ENCODE data around the gene LONP2. TPM values are rescaled to one million over a fixed set of nuclear protein-coding genes. Genes with fewer than 3 reads are reported as not detected.

LONP2 gene
- total RNA-seq = 67.8 TPM
- long read RNA-seq, full-length matches to known transcripts = 183 of 208 reads
- long read RNA-seq, partial matches to known transcripts = 11 of 208 reads
- long read RNA-seq, other reads (novel, unspliced or antisense) = 14 of 208 reads

GRCh38 chr16:48244080-48244862 lies at the start of gene LONP2:
Gene LONP2 (plus strand): TSS chr16:48244300. CDS start chr16:48244389, 89 bp downstream.
- no peak for TF ChIP-seq CTCF (IDR thresholded peaks at IDR 0.05; ENCODE audit: borderline replicate concordance)
- intact Hi-C loops (cut with micrococcal nuclease) = no loop called here
- Histone ChIP-seq H3K4me3 (peak within 1 kb of the TSS; percentile 98), H3K27ac (replicated peaks) (peak within 1 kb of the TSS; percentile 92), H3K9me3 (replicated peaks) (no peaks in the 10 kb centered on the region), H3K4me1 (peaks cover 52% of the 10 kb centered on the region), H3K36me3 (no peaks in the 10 kb centered on the region), H3K27me3 (ENCODE audit: low read depth) (no peaks in the 10 kb centered on the region)
- peak; percentile 91 for DNase-seq

GRCh38 chr16:48194828-48195556 lies 49.1 kb upstream of the LONP2 start:
- Histone ChIP-seq H3K4me1 (no peaks in the 10 kb centered on the region), H3K36me3 (no peaks in the 10 kb centered on the region), H3K4me3 (no peak overlapping the region), H3K27me3 (ENCODE audit: low read depth) (no peaks in the 10 kb centered on the region), H3K27ac (replicated peaks) (no peak overlapping the region), H3K9me3 (replicated peaks) (no peaks in the 10 kb centered on the region)
- no peak for TF ChIP-seq CTCF (IDR thresholded peaks at IDR 0.05; ENCODE audit: borderline replicate concordance)
- DNase-seq = no peak
- intact Hi-C loops (cut with micrococcal nuclease) = no loop called here

GRCh38 chr16:48197294-48197693 lies 46.8 kb upstream of the LONP2 start:
- Histone ChIP-seq H3K4me1 (no peaks in the 10 kb centered on the region), H3K4me3 (no peak overlapping the region), H3K27me3 (ENCODE audit: low read depth) (no peaks in the 10 kb centered on the region), H3K27ac (replicated peaks) (no peak overlapping the region), H3K9me3 (replicated peaks) (no peaks in the 10 kb centered on the region), H3K36me3 (no peaks in the 10 kb centered on the region)
- no peak for TF ChIP-seq CTCF (IDR thresholded peaks at IDR 0.05; ENCODE audit: borderline replicate concordance)
- DNase-seq = no peak
- intact Hi-C loops (cut with micrococcal nuclease) = no loop called here

- H3K4me1 ChIP-seq = no peaks in the 10 kb centered on the region
- no peaks in the 10 kb centered on the region for H3K36me3 ChIP-seq
- DNase-seq = no peak
- intact Hi-C loops (cut with micrococcal nuclease) = no loop called here
- no peak overlapping the region for H3K4me3 ChIP-seq
- H3K9me3 ChIP-seq (replicated peaks) = no peaks in the 10 kb centered on the region
- H3K27ac ChIP-seq (replicated peaks) = no peak overlapping the region
- H3K27me3 ChIP-seq (ENCODE audit: low read depth) = peaks cover 6% of the 10 kb centered on the region
- no peak for TF ChIP-seq CTCF (IDR thresholded peaks at IDR 0.05; ENCODE audit: borderline replicate concordance)
These were observed 42.4 kb upstream of the LONP2 start for GRCh38 chr16:48201515-48202201.
